ENCODE results near the gene CCNK. TPM values are rescaled to one million over a fixed set of nuclear protein-coding genes. Genes with fewer than 3 reads are reported as not detected.
A peak's percentile ranks its signal among the peaks of the same experiment; 100 is the strongest.

CCNK gene
- total RNA-seq, 1 experiment from 2014 or later = 80.1 TPM

DNA sequence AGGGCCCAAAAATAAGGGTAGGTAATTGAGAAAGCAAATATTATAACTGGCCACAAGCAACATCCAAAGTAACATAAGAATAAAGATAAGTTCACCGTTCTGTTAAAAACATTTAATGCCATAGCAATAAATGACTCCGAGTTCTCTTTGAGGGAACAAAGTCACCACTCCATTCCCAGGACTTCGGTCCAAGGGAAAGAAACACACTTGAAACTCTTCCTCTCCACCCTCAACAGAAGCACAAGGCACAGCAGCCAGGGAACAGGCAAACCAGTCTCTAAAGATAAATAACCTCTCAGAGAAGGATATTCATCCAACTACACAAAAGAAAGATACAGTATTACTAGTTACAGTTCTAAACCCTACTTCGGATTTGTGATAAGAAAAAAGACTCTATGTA, 3.1 kb upstream of the CCNK start:
- Histone ChIP-seq H2BK5ac (ENCODE audit: insufficient read length, low read length) (no peak overlapping the region), H3K79me2 (ENCODE audit: insufficient read depth, low read length) (peaks cover 44% of the 10 kb centered on the region; the same call in 1 of the 2 replicates), H3K4me1 (ENCODE audit: insufficient read depth, low read length) (peaks cover 4% of the 10 kb centered on the region; the same call in 1 of the 2 replicates), H3K9ac (ENCODE audit: extremely low read depth, insufficient read length, low read length) (no peak overlapping the region), H3K14ac (ENCODE audit: insufficient read depth, low read length) (no peak overlapping the region), H4K20me1 (ENCODE audit: control insufficient read depth, insufficient read depth, insufficient read length) (no peaks in the 10 kb centered on the region), H4K91ac (ENCODE audit: insufficient read length, low read depth, low read length) (no peak overlapping the region), H3K23me2 (ENCODE audit: insufficient read length, low read depth, low read length, poor library complexity, severe bottlenecking) (peaks cover 11% of the 10 kb centered on the region), H4K5ac (ENCODE audit: insufficient read length, low read depth, low read length) (no peak overlapping the region), H3K23ac (ENCODE audit: insufficient read length, low read depth, low read length) (no peak overlapping the region), H2BK12ac (ENCODE audit: insufficient read length, low read depth, low read length) (no peak overlapping the region), H3T11ph (ENCODE audit: low read length) (no peak overlapping the region), H3K4me2 (ENCODE audit: insufficient read depth, insufficient read length, low read length) (no peak overlapping the region), H3K79me1 (ENCODE audit: insufficient read depth, low read depth, low read length, poor library complexity, severe bottlenecking) (peaks cover 10% of the 10 kb centered on the region), H2AK5ac (ENCODE audit: insufficient read length, low read length) (no peak overlapping the region), H3K18ac (ENCODE audit: insufficient read length, low read depth, low read length) (no peak overlapping the region), H3K56ac (ENCODE audit: insufficient read length, low read depth, low read length) (no peak overlapping the region), H2BK15ac (ENCODE audit: low read depth, low read length) (no peak overlapping the region), H3K27ac (ENCODE audit: insufficient read length, low read depth, low read length) (no peak overlapping the region), H4K8ac (replicated peaks; ENCODE audit: insufficient read length, low read depth, low read length) (no peak overlapping the region), H3K9me3 (ENCODE audit: control insufficient read depth, low read depth, low read length) (no peaks in the 10 kb centered on the region), H3K27me3 (ENCODE audit: insufficient read depth, low read length) (no peaks in the 10 kb centered on the region), H2AFZ (ENCODE audit: low read length) (no peak overlapping the region), H3K4ac (ENCODE audit: low read depth, low read length) (no peak overlapping the region), H2BK20ac (ENCODE audit: low read depth, low read length, poor library complexity, severe bottlenecking) (no peak overlapping the region), H2BK120ac (ENCODE audit: low read depth, low read length, poor library complexity, severe bottlenecking) (no peak overlapping the region)
- TF ChIP-seq, protein P1, sequence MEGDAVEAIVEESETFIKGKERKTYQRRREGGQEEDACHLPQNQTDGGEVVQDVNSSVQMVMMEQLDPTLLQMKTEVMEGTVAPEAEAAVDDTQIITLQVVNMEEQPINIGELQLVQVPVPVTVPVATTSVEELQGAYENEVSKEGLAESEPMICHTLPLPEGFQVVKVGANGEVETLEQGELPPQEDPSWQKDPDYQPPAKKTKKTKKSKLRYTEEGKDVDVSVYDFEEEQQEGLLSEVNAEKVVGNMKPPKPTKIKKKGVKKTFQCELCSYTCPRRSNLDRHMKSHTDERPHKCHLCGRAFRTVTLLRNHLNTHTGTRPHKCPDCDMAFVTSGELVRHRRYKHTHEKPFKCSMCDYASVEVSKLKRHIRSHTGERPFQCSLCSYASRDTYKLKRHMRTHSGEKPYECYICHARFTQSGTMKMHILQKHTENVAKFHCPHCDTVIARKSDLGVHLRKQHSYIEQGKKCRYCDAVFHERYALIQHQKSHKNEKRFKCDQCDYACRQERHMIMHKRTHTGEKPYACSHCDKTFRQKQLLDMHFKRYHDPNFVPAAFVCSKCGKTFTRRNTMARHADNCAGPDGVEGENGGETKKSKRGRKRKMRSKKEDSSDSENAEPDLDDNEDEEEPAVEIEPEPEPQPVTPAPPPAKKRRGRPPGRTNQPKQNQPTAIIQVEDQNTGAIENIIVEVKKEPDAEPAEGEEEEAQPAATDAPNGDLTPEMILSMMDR (conservative IDR thresholded peaks at IDR 0.05) = no peak
- Mint-ChIP-seq H3K4me1 (peaks cover 30 to 40% of the 10 kb centered on the region in 2 experiments), H3K9me3 (no peaks in the 10 kb centered on the region), H3K27me3 (ENCODE audit: low read depth) (no peaks in the 10 kb centered on the region), H3K27ac (no peak overlapping the region; a peak in 1 of 7 replicates), H3K4me3 (peak overlapping the region in 1 of 2 experiments; percentile 4; a peak in 1 of 5 replicates), H3K36me3 (ENCODE audit: insufficient read depth in 1 of 3, low read depth in 3 of 3) (no peaks in the 10 kb centered on the region)
- no peak for DNase-seq
- no CpG with 5 or more reads among the region's 4 CpGs for WGBS (ENCODE audit: extremely low coverage, insufficient read length, low lambda C conversion rate)
